ENCODE results near the gene CABP7. TPM values are rescaled to one million over a fixed set of nuclear protein-coding genes. Genes with fewer than 3 reads are reported as not detected.

The CABP7 gene
- polyA plus RNA-seq, 1 of the 3 experiments (the other 2 are of a cell fraction): 0.72 TPM

- WGBS (ENCODE audit: low lambda C conversion rate): 0% methylated on average over 22 of the region's 32 CpGs
- Histone ChIP-seq H3K27ac (ENCODE audit: low read depth in 2 of 2, low read length in 1 of 2) (peak within 1 kb of the TSS; percentile 73 to 88), H3F3A (replicated peaks; ENCODE audit: insufficient read depth) (peaks cover 5% of the 10 kb centered on the region), H4K20me1 (ENCODE audit: insufficient read depth) (no peaks in the 10 kb centered on the region), H2AFZ (ENCODE audit: low read depth) (peak within 1 kb of the TSS; percentile 80), H3K27me3 (ENCODE audit: insufficient read depth) (no peaks in the 10 kb centered on the region), H3K9me2 (no peaks in the 10 kb centered on the region), H3K36me3 (replicated peaks in 1 of 2; ENCODE audit: control insufficient read depth in 1 of 2, insufficient read depth in 2 of 2, low read length in 1 of 2) (peaks cover 10 to 25% of the 10 kb centered on the region in 2 experiments), H3K4me2 (peak within 1 kb of the TSS; percentile 92), H3K4me1 (ENCODE audit: control insufficient read depth in 1 of 2, insufficient read depth in 2 of 2, low read depth in 1 of 2, low read length in 1 of 2) (peaks cover 0 to 15% of the 10 kb centered on the region in 2 experiments; a peak in 2 of 4 replicates), H3K9me3 (no peaks in the 10 kb centered on the region), H3K9ac (peak within 1 kb of the TSS; percentile 91), H3K79me2 (ENCODE audit: insufficient read depth) (peaks cover 47% of the 10 kb centered on the region), H3K4me3 (ENCODE audit: low read depth in 2 of 2, low read length in 1 of 2) (peak within 1 kb of the TSS; percentile 84 to 89)
- POLR2A ChIA-PET: interaction anchor here (0.6 to 1.2 kb wide), 6 partner anchors 15 to 192 kb away, joined by 3 to 4 read pairs (median 3); partner anchors contain the start of gene ASCC2
- TF ChIP-seq SIN3A (IDR thresholded peaks at IDR 0.05; ENCODE audit: borderline replicate concordance, low read depth, low read length) (0 out of 2 replicates have a peak, but pooled peaks have one; percentile 37), NFIC (IDR thresholded peaks at IDR 0.05; ENCODE audit: borderline replicate concordance) (no peak), GABPA (IDR thresholded peaks at IDR 0.05; ENCODE audit: low read depth) (peak; percentile 13; the same call in 1 of the 2 replicates), MXI1 (IDR thresholded peaks at IDR 0.05; ENCODE audit: low read depth, low read length) (peak; percentile 23; the same call in 1 of the 2 replicates), CTCF (IDR thresholded peaks at IDR 0.05) (no peak), SMC3 (IDR thresholded peaks at IDR 0.05; ENCODE audit: low read depth, low read length) (0 out of 2 replicates have a peak, but pooled peaks have one; percentile 9), POLR2AphosphoS5 (IDR thresholded peaks at IDR 0.05; ENCODE audit: low read depth, low read length) (peak; percentile 81; the same call in 1 of the 2 replicates), TAF1 (IDR thresholded peaks at IDR 0.05; ENCODE audit: borderline replicate concordance, low read depth, low read length) (peak; percentile 65), ELF1 (IDR thresholded peaks at IDR 0.05) (peak; percentile 52; the same call in 1 of the 2 replicates), MAX (IDR thresholded peaks at IDR 0.05; ENCODE audit: low read depth) (peak; percentile 53), RXRA (IDR thresholded peaks at IDR 0.05; ENCODE audit: borderline replicate concordance, low read depth) (no peak), CHD2 (IDR thresholded peaks at IDR 0.05; ENCODE audit: low read length, partially characterized antibody) (peak; percentile 86), ZBTB33 (IDR thresholded peaks at IDR 0.05; ENCODE audit: borderline replicate concordance, low read depth) (no peak), RAD21 (IDR thresholded peaks at IDR 0.05; ENCODE audit: low read length) (peak; percentile 22; the same call in 1 of the 2 replicates)
- CTCF ChIA-PET: interaction anchor here (1.1 to 1.4 kb wide), 4 partner anchors 24 to 238 kb away, joined by 3 to 6 read pairs (median 4); no protein-coding TSS in a partner anchor
- peak; percentile 95 for DNase-seq
These were observed 46.9 kb downstream of the CABP7 start, which contains the start of gene ZMAT5 for GRCh38 chr22:29766632-29767170. Gene ZMAT5 (minus strand): TSS chr22:29767007. CDS start chr22:29748544, 18,463 bp downstream.
